Activated effector memory CD4-positive, alpha-beta T cell treated with anti-CD3 and anti-CD28 coated beads, Interleukin-2, amount 50 U/mL, for 16 hours (primary cell): ENCODE measurements around the gene TTLL12.

Source experiments
- DNase-seq: peaks from one replicate; pipeline ENCODE4 v3.0.0-alpha.2; 2020

TTLL12 gene

GRCh38 chr22:43213051-43213450 lies 26.1 kb upstream of the TTLL12 start:
- DNase-seq = no peak

- no peak for DNase-seq
Measured at GRCh38 chr22:43212434-43212952, 25.6 kb upstream of the TTLL12 start.

GRCh38 chr22:43211941-43212433 lies 25.1 kb upstream of the TTLL12 start:
- DNase-seq = no peak

GRCh38 chr22:43210631-43211515 lies 23.9 kb upstream of the TTLL12 start:
- DNase-seq = no peak

- DNase-seq = no peak
Measured at GRCh38 chr22:43209971-43210370, 23.0 kb upstream of the TTLL12 start.

GRCh38 chr22:43209523-43209890 lies 22.6 kb upstream of the TTLL12 start:
- no peak for DNase-seq

- DNase-seq = no peak
Measured at GRCh38 chr22:43208703-43209522, 22.0 kb upstream of the TTLL12 start.

- no peak for DNase-seq
Measured at GRCh38 chr22:43207849-43208702, 21.1 kb upstream of the TTLL12 start.

- DNase-seq = no peak
Measured at GRCh38 chr22:43207386-43207785, 20.5 kb upstream of the TTLL12 start.

- DNase-seq = no peak
Measured at GRCh38 chr22:43206509-43207161, 19.7 kb upstream of the TTLL12 start.

- no peak for DNase-seq
Measured at GRCh38 chr22:43205748-43206508, 19.0 kb upstream of the TTLL12 start.

- DNase-seq = no peak
Measured at GRCh38 chr22:43205261-43205691, 18.3 kb upstream of the TTLL12 start.

GRCh38 chr22:43203471-43203981 lies 16.6 kb upstream of the TTLL12 start:
- no peak for DNase-seq

- no peak for DNase-seq
Measured at GRCh38 chr22:43202756-43203410, 15.9 kb upstream of the TTLL12 start.

GRCh38 chr22:43202326-43202725 lies 15.4 kb upstream of the TTLL12 start:
- no peak for DNase-seq

- no peak for DNase-seq
Measured at GRCh38 chr22:43201486-43202219, 14.7 kb upstream of the TTLL12 start.

GRCh38 chr22:43200555-43200954 lies 13.6 kb upstream of the TTLL12 start:
- DNase-seq = no peak

GRCh38 chr22:43200031-43200430 lies 13.1 kb upstream of the TTLL12 start:
- DNase-seq = no peak

- no peak for DNase-seq
Measured at GRCh38 chr22:43199541-43199940, 12.6 kb upstream of the TTLL12 start.

GRCh38 chr22:43198936-43199335 lies 12.0 kb upstream of the TTLL12 start:
- no peak for DNase-seq
